K562 treated with DMSO at 1 percent for 12 hours (cell line): Measurements from ENCODE around the gene STK11. TPM values are rescaled to one million over a fixed set of nuclear protein-coding genes. Genes with fewer than 3 reads are reported as not detected.

ENCODE experiments used
- total RNA-seq: library from RNA; unstranded; fragments of 300-600 nt; gene quantifications from 2 replicates; pipeline ENCODE4 v1.2.3, GENCODE V29; 2022; ENCODE audit not compliant: insufficient read depth

Gene STK11
- total RNA-seq, result 110 and 120 TPM in 2 replicates

GRCh38 chr19:1205114-1206099 is at the start of gene STK11:
Gene STK11 (plus strand): TSS chr19:1205778. CDS start chr19:1206914, 1,136 bp downstream.

GRCh38 chr19:1173845-1174809 is 31.5 kb upstream of the STK11 start, which contains the start of gene SBNO2:
Gene SBNO2 (minus strand): TSS chr19:1174268. CDS start chr19:1154276, 19,992 bp downstream.

GRCh38 chr19:1237754-1238368 is 32.3 kb downstream of the STK11 start, which contains the start of gene CBARP:
Gene CBARP (minus strand): TSS chr19:1238005. CDS start chr19:1236100, 1,905 bp downstream.

GRCh38 chr19:1241417-1242095 is 36.0 kb downstream of the STK11 start, which contains the start of gene ATP5F1D:
Gene ATP5F1D (plus strand): TSS chr19:1241751. CDS start chr19:1241851, 100 bp downstream.

GRCh38 chr19:1248139-1248785 is 42.7 kb downstream of the STK11 start, which contains the start of gene MIDN:
Gene MIDN (plus strand): TSS chr19:1248583. CDS start chr19:1250297, 1,714 bp downstream.

GRCh38 chr19:1269065-1269477 is 63.5 kb downstream of the STK11 start, which contains the start of gene CIRBP:
Gene CIRBP (plus strand): TSS chr19:1269332. CDS start chr19:1270934, 1,602 bp downstream.

GRCh38 chr19:1275260-1275975 is 69.8 kb downstream of the STK11 start, which contains the start of gene FAM174C:
Gene FAM174C (plus strand): TSS chr19:1275530. CDS start chr19:1275550, 20 bp downstream.

Other genes starting within 250 kb of the STK11 start
- gene WDR18, start 221.4 kb upstream of the STK11 start, total RNA-seq, result 49.7 and 59.6 TPM in 2 replicates
- 0.59 TPM in 1 of 2 replicates, not detected in the other for gene GRIN3B, start 205.4 kb upstream of the STK11 start, total RNA-seq
- 149 and 231 TPM in 2 replicates for gene TMEM259, start 184.7 kb upstream of the STK11 start, total RNA-seq
- not detected in 2 replicates for gene RNU6-2, start 184.3 kb upstream of the STK11 start, total RNA-seq
- 72.3 and 126 TPM in 2 replicates for gene CNN2, start 179.2 kb upstream of the STK11 start, total RNA-seq
- gene ABCA7, start 165.7 kb upstream of the STK11 start, total RNA-seq, result 33.8 and 70.2 TPM in 2 replicates
- 12.9 and 15.4 TPM in 2 replicates for gene ARHGAP45, start 138.6 kb upstream of the STK11 start, total RNA-seq
- gene POLR2E, start 110.4 kb upstream of the STK11 start, total RNA-seq, result 194 and 270 TPM in 2 replicates
- 819 and 1,195 TPM in 2 replicates for gene GPX4, start 101.8 kb upstream of the STK11 start, total RNA-seq
- gene SBNO2, start 31.5 kb upstream of the STK11 start, total RNA-seq, result 23.7 and 35.0 TPM in 2 replicates
- 5.0 and 7.4 TPM in 2 replicates for gene CBARP, start 32.2 kb downstream of the STK11 start, total RNA-seq
- gene ATP5F1D, start 36.0 kb downstream of the STK11 start, total RNA-seq, result 293 and 447 TPM in 2 replicates
- 28.3 and 68.2 TPM in 2 replicates for gene MIDN, start 42.8 kb downstream of the STK11 start, total RNA-seq
- 119 and 138 TPM in 2 replicates for gene CIRBP, start 63.6 kb downstream of the STK11 start, total RNA-seq
- gene FAM174C, start 69.8 kb downstream of the STK11 start, total RNA-seq, result 61.8 and 96.0 TPM in 2 replicates
- gene EFNA2, start 80.1 kb downstream of the STK11 start, total RNA-seq, result not detected in 2 replicates
- 307 and 468 TPM in 2 replicates for gene NDUFS7, start 178.1 kb downstream of the STK11 start, total RNA-seq
- 43.2 and 56.4 TPM in 2 replicates for gene GAMT, start 195.8 kb downstream of the STK11 start, total RNA-seq
- 92.5 and 122 TPM in 2 replicates for gene DAZAP1, start 201.8 kb downstream of the STK11 start, total RNA-seq
- gene RPS15, start 232.6 kb downstream of the STK11 start, total RNA-seq, result 5,123 and 6,382 TPM in 2 replicates
- gene APC2, start 244.3 kb downstream of the STK11 start, total RNA-seq, result 1.0 TPM in 1 of 2 replicates, not detected in the other